Activated naive CD4-positive, alpha-beta T cell treated with anti-CD3 and anti-CD28 coated beads for 36 hours (primary cell): ENCODE data around the gene SFTPB. TPM values are rescaled to one million over a fixed set of nuclear protein-coding genes. Genes with fewer than 3 reads are reported as not detected.
"Not testable (repeated sequence)": the region's sequence is repeated elsewhere in the genome, so short reads cannot be mapped to it uniquely, and the experiment has no call there.

Source experiments
- CTCF ChIA-PET: fragments of 350-600 bp; sonication (Branson Sonifier 250); formaldehyde crosslinking; loops from one replicate; lab custom pipeline; 2021; ENCODE audit warnings: antibody characterized with exemption; lab: Charles Lee
- DNase-seq: peaks from one replicate; pipeline ENCODE4 v3.0.0-alpha.2; 2020
- H3K27ac Mint-ChIP-seq: one replicate; pipeline ENCODE4 v1.8.0; 2021; ENCODE audit warnings: mild to moderate bottlenecking, mixed read lengths
- H3K27me3 Mint-ChIP-seq: one replicate; pipeline ENCODE4 v1.8.0; 2021; ENCODE audit warnings: low read depth, mixed read lengths
- H3K36me3 Mint-ChIP-seq: one replicate; pipeline ENCODE4 v1.8.0; 2021; ENCODE audit warnings: low read depth, mixed read lengths
- H3K4me1 Mint-ChIP-seq: one replicate; pipeline ENCODE4 v1.8.0; 2021; ENCODE audit warnings: low read depth, mixed read lengths
- H3K4me3 Mint-ChIP-seq: one replicate; pipeline ENCODE4 v1.8.0; 2021; ENCODE audit warnings: mild to moderate bottlenecking, moderate library complexity, mixed read lengths
- H3K9me3 Mint-ChIP-seq: one replicate; pipeline ENCODE4 v1.8.0; 2021; ENCODE audit warnings: mixed read lengths
- intact Hi-C: fragments of 100-400 bp; cut with micrococcal nuclease; formaldehyde crosslinking; loops from one replicate; pipeline ENCODE4 v1.15.1; 2023
- total RNA-seq, 2 experiments: library from RNA; stranded (reverse); gene quantifications; one replicate each; pipeline ENCODE4 v1.2.3, GENCODE V29; 2021

SFTPB gene
- total RNA-seq = not detected

DNA sequence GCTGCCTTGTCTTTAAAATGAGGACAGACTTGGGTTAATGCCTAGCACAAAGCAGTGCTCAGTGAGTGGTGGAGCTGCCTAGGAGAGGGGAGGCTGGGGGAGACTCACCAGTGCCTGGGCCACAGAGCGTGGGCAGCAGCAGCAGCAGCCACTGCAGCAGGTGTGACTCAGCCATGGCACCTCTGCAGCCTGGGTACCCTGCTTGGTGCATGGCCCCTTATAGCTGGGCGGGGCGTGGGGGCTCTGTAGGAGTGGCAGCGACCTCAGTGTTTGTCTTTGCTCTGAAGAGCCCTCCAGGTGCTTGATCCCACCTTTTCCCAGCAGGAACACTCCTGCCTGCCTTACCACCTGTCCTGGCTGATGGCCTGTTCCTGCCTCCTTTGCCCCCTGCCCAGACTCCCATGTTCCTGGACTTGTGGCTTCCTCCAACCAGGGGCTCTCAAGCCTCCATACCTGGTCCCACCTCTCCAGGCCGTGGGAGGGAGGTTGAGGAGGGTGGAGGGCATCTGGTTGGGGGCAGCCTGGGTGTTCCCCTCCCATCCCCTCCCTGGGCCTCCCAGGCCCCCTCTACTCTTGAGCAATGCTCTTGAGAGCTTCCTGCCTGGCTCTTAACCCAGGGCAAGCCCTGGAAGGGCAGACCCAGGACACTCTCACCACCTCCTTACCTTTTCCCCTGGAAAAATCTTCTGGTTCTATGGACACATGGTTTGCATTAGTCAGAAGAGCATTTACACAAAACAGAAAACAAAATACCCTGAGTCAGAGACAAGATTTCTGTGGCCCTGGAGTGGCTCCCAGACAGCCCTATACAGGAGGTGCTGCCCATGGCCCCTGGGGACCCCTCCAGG, at the start of gene SFTPB:
Gene SFTPB, minus strand, starts transcription at position 191 of the 848 bp plus-strand sequence. Its CDS starts 16 bp downstream, at position 175.
- CTCF ChIA-PET = no interaction called here
- Mint-ChIP-seq H3K27ac (no peak within 1 kb of the TSS), H3K36me3 (no peaks in the 10 kb centered on the region)

GRCh38 chr2:85717308-85718008, 49.5 kb upstream of the SFTPB start:
- Mint-ChIP-seq H3K36me3 (no peaks in the 10 kb centered on the region), H3K9me3 (peaks cover 2% of the 10 kb centered on the region), H3K4me1 (peaks cover 5% of the 10 kb centered on the region), H3K4me3 (no peak overlapping the region), H3K27me3 (no peaks in the 10 kb centered on the region), H3K27ac (no peak overlapping the region)
- intact Hi-C loops = no loop called here
- no peak for DNase-seq
- CTCF ChIA-PET = interaction anchor here (3.2 kb wide), 1 partner anchor 12 kb away, joined by 17 read pairs; no protein-coding TSS in a partner anchor

More for the DNA sequence above, at the start of gene SFTPB:
- DNase-seq = no peak
- intact Hi-C loops = no loop called here
- H3K9me3 Mint-ChIP-seq = no peaks in the 10 kb centered on the region
- H3K4me3 Mint-ChIP-seq = no peak within 1 kb of the TSS
- H3K27me3 Mint-ChIP-seq = no peaks in the 10 kb centered on the region
- H3K4me1 Mint-ChIP-seq = no peaks in the 10 kb centered on the region

DNA sequence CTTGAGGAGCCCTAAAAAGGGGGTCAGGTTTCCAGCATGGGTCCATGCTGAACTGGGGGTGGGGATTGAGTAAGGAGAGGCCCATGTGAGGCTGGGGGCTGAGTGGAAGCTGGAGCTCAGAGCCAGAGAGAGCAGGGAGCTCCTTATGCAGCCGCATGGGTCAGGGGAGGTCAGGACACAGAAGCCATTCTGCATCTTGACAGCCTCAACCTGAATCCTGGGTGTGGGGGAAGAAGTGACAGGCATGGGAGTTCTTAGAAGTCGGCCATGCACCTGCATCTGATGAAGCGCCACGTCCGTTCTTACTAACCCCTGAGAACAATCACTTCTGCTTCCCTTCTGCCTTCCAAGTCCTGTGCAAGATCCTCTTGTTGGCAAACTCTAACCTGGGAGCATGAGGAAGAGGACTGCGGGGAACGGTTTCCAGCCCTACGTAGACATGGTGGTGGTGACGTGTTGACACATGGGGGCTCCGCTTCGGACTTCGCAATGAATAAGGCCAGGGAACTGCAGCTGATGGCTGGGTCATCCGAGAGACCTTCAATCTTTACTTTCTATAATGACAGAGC, 48.4 kb upstream of the SFTPB start:
- H3K9me3 Mint-ChIP-seq = peaks cover 2% of the 10 kb centered on the region
- peaks cover 5% of the 10 kb centered on the region for H3K4me1 Mint-ChIP-seq
- H3K36me3 Mint-ChIP-seq = no peaks in the 10 kb centered on the region
- no peak for DNase-seq
- CTCF ChIA-PET = interaction anchor here (1.2 to 1.3 kb wide), 3 partner anchors 9 to 12 kb away, joined by 3 to 5 read pairs (median 3); no protein-coding TSS in a partner anchor
- intact Hi-C loops = no loop called here
- no peak overlapping the region for H3K27ac Mint-ChIP-seq
- no peak overlapping the region for H3K4me3 Mint-ChIP-seq
- no peaks in the 10 kb centered on the region for H3K27me3 Mint-ChIP-seq

DNA sequence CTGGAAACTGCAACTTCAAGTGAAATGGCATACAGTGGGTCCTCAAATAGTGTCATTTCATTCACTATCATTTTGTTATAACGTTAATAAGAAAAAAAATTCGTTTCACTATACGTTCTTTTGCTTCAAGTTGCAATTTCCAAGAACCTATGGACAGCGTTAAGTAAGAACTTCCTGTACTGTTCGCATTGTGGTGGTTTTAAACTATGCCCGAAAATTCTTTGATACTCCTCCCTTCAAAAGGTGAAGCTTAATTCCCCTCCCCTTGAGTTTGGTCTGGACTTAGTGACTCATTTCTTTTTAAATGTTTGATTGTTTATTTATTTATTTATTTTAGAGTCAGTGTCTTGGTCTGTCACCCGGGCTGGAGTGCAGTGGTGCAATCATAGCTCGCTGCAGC, 46.8 kb upstream of the SFTPB start:
- Mint-ChIP-seq H3K4me1 (peaks cover 5% of the 10 kb centered on the region), H3K36me3 (no peaks in the 10 kb centered on the region), H3K27me3 (no peaks in the 10 kb centered on the region), H3K4me3 (no peak overlapping the region), H3K9me3 (no peaks in the 10 kb centered on the region), H3K27ac (no peak overlapping the region)
- DNase-seq = no peak
- intact Hi-C loops = no loop called here
- CTCF ChIA-PET = interaction anchor here (0.6 to 1.8 kb wide), 2 partner anchors 35 to 36 kb away, joined by 4 to 7 read pairs; no protein-coding TSS in a partner anchor

DNA sequence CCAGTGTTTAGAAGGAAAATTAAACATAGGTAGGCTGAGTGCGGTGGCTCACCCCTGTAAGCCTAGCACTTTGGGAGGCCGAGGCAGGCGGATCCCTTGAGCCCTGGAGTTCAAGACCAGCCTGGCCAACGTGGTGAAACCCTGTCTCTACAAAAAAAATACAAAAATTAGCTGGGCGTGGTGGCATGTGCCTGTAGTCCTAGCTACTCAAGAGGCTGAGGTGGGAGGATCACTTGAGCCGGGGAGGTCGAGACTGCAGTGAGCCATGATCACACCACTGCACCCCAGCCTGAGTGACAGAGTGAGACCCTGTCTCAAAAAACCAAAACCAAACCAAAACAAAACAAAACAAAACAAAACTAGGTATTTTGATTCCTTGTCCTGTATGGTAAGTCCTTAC, 46.4 kb upstream of the SFTPB start:
- H3K4me3 Mint-ChIP-seq, intact Hi-C loops, H3K4me1 Mint-ChIP-seq, H3K27me3 Mint-ChIP-seq, DNase-seq, H3K36me3 Mint-ChIP-seq, H3K27ac Mint-ChIP-seq, H3K9me3 Mint-ChIP-seq: not testable (repeated sequence)
- CTCF ChIA-PET = interaction anchor here (1.8 kb wide), 1 partner anchor 37 kb away, joined by 7 read pairs; no protein-coding TSS in a partner anchor

DNA sequence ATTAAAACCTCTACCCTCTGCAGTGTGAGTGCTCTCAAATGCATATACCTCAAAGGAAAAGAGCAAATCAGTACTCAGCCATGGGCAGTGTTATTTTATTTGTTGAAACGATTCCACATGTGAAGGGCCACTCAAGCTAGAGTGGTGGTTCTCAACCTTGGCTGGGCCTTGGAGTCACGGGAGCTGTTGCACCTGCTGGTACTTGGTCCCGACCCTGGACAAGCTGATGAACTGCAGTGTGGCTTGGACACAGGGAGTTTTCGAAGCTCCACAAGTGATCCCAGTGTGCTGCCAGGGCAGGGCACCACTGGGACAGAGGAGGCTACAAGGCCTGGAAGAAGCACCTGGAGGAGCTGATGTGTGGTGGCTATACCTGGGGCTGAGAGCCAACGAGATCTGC, 45.8 kb upstream of the SFTPB start:
- Mint-ChIP-seq H3K27me3 (no peaks in the 10 kb centered on the region), H3K4me1 (peaks cover 5% of the 10 kb centered on the region), H3K9me3 (no peaks in the 10 kb centered on the region), H3K36me3 (no peaks in the 10 kb centered on the region), H3K4me3 (no peak overlapping the region), H3K27ac (no peak overlapping the region)
- CTCF ChIA-PET = no interaction called here
- DNase-seq = no peak
- intact Hi-C loops = no loop called here

GRCh38 chr2:85712849-85713612, 45.0 kb upstream of the SFTPB start:
- intact Hi-C loops = no loop called here
- CTCF ChIA-PET = interaction anchor here (0.9 to 1.4 kb wide), 2 partner anchors 49 to 76 kb away, joined by 3 to 5 read pairs; no protein-coding TSS in a partner anchor
- Mint-ChIP-seq H3K27ac (no peak overlapping the region), H3K4me1 (peaks cover 5% of the 10 kb centered on the region), H3K9me3 (no peaks in the 10 kb centered on the region), H3K4me3 (no peak overlapping the region), H3K36me3 (no peaks in the 10 kb centered on the region), H3K27me3 (peaks cover 1% of the 10 kb centered on the region)
- DNase-seq = no peak

GRCh38 chr2:85712336-85712735, 44.3 kb upstream of the SFTPB start:
- H3K4me3 Mint-ChIP-seq = no peak overlapping the region
- peaks cover 3% of the 10 kb centered on the region for H3K27me3 Mint-ChIP-seq
- CTCF ChIA-PET = interaction anchor here (0.9 to 1.4 kb wide), 2 partner anchors 49 to 75 kb away, joined by 3 to 5 read pairs; no protein-coding TSS in a partner anchor
- H3K9me3 Mint-ChIP-seq = no peaks in the 10 kb centered on the region
- no peak overlapping the region for H3K27ac Mint-ChIP-seq
- H3K36me3 Mint-ChIP-seq = no peaks in the 10 kb centered on the region
- peaks cover 5% of the 10 kb centered on the region for H3K4me1 Mint-ChIP-seq
- DNase-seq = no peak
- intact Hi-C loops = no loop called here

DNA sequence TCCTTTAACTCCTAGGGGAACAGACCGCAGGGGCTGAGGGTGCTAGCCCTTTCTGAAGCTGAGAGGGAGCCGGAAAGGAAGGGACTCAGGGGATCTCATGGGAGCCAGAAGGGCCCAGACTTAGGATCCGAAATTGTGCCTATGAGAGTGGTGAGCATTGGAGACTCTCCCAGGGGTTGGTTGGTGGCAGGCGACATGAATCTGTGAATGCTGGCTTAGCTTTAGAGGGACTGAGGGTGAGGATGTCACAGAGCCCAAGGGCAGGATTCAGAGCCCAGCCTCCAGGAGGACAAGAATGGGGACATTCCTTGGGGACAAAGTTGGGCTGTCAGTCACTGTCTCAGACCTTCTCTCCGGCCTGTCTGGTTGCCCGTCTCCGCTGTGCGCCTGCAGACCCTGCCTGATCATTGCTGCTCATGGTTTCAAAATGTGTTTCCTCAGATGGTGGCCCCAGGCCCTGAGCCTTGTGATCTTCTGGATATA, 43.6 kb upstream of the SFTPB start:
- CTCF ChIA-PET = interaction anchor here (1.4 kb wide), 1 partner anchor 75 kb away, joined by 5 read pairs; no protein-coding TSS in a partner anchor
- no peaks in the 10 kb centered on the region for H3K9me3 Mint-ChIP-seq

DNA sequence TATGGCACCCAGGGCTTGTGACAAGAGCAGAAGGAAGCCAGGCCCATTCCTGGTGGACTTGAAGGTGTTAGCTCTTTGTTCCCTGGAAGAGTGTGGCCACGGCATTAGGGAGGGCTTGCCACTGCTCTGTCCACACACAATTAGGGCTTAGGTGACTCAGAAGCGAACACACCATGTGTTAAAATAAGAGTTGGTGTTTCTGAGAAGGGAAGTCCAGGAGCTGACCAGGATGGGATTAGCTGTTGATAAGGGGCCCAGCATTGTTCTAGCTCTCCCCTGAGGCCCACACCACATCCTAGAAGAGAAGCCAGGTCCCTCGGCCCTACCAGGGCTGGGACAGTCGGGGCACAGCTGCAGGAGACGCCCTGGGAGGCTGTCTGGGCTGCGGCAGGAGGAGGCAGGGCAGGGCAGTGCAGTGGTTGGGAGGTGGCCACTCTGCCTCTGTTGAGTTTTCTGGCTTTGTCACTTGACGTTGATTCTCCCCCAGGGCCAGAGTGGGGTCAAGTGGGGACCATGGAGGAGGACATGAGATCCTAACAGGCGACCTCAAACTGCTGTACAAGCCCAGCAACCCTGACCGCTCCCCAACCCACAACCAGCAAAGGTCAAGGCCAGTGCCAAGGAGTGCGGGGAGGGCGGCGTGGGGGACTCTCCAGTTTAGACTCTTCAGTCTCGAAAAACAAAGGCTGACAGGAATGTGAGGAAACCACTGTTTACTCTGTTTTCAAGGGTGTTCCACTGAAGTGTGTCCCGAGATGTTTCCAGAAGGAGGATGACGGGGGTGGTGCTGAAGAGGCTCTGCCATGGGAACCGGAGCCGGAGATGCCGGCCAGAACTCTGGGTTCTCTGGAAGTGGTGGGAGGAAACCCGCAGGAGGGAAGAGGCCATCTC, 42.9 kb upstream of the SFTPB start:
- Mint-ChIP-seq H3K27ac (no peak overlapping the region), H3K9me3 (no peaks in the 10 kb centered on the region), H3K27me3 (peaks cover 3% of the 10 kb centered on the region), H3K36me3 (no peaks in the 10 kb centered on the region), H3K4me3 (no peak overlapping the region), H3K4me1 (peaks cover 6% of the 10 kb centered on the region)
- intact Hi-C loops = no loop called here
- no peak for DNase-seq
- CTCF ChIA-PET = interaction anchor here (0.6 to 9.1 kb wide), 3 partner anchors 32 to 90 kb away, joined by 3 to 68 read pairs (median 4); no protein-coding TSS in a partner anchor

More for the DNA sequence above, 43.6 kb upstream of the SFTPB start:
- Mint-ChIP-seq H3K4me1 (peaks cover 6% of the 10 kb centered on the region), H3K4me3 (no peak overlapping the region), H3K27ac (no peak overlapping the region), H3K27me3 (peaks cover 3% of the 10 kb centered on the region), H3K36me3 (no peaks in the 10 kb centered on the region)
- no peak for DNase-seq
- intact Hi-C loops = no loop called here
